Measurements from ENCODE around the gene ZBTB24. TPM values are rescaled to one million over a fixed set of nuclear protein-coding genes. Genes with fewer than 3 reads are reported as not detected.
A peak's percentile ranks its signal among the peaks of the same experiment; 100 is the strongest.

ZBTB24 gene
- total RNA-seq, 1 experiment from 2014 or later, result 12.7 TPM

DNA sequence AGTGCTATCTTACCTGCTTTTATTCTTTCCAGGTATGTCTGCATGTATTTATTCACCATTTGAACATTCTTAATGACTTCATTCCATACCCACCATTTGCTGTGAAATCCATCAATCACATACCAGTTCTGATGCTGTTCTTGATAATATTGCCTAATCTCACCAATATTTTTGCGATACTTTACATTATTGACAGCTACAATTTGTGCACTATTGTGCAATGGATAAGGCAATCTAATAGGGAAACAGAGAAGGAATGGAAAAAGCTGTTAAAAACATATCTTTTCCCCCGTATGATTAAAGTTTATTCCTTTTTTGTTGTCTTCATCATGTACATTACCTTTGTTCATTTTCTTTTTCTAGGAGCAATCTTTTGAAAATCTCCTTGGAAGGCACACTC, 23.3 kb upstream of the ZBTB24 start:
- in situ Hi-C loops (cut with HindIII; ENCODE audit: low sequenced_read_pairs), result no loop called here
- DNase-seq (ENCODE audit: low spot score), result no peak

DNA sequence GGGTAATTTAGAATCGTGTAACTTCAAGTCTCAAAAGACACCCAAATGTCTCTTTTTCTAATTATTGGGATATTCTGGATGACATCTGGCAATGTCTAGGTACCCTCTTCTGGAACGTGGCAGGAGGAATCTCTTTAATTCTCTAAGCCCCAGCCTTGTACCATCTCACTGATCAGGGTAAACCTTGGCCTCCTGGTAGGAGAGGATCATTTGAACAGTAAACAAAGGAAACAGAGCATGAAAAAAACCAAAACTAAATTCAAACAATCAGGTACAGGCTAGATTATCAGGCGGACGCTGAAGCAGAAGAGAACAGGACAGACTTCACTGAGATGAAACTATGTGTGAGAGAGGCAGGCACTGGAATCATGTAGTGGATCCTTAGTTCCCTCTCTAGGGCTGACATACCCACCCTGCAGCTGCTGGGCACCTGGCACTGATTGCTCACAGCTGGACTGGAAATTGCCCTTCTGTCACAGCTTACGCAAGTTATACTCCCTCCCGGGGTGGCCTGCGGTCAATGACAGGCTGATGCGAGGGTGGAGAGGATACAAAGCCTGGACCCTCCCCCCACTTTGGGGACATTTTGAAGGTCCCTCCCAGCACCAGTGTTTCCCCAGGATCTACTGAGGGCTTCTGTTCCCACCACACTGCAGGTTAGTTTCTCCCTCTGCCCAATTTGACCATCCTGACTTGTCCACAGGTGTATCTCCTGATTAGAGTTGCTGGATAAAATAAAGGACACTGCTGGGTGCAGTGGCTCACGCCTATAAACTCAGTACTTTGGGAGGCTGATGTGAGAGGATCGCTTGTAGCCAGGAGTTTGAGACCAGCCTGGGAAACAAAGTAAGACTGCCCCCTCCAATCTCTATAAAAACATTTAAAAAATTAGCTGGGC, 20.6 kb upstream of the ZBTB24 start:
- in situ Hi-C loops (cut with HindIII; ENCODE audit: low sequenced_read_pairs), result no loop called here
- no peak for DNase-seq (ENCODE audit: low spot score)

DNA sequence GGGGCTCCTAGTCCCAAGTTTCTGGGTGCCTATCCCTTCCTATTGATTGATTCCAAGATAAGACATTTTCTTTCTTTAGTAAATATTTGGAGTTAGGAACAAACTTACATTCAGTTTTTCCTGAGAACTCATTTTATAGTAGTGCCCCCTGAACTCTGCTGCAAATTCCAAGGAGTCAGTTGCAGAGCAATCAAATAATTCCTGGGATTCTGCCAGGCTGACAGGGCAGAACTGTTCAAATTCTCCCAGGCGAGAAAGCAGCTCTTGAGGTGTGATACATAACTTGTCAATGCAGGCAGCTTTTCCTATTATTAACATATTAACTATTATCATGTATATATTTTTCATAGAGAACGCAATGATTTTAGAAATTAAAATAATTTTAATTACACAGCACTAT, 15.9 kb upstream of the ZBTB24 start:
- in situ Hi-C loops (cut with HindIII; ENCODE audit: low sequenced_read_pairs), result no loop called here
- no peak for DNase-seq (ENCODE audit: low spot score)

DNA sequence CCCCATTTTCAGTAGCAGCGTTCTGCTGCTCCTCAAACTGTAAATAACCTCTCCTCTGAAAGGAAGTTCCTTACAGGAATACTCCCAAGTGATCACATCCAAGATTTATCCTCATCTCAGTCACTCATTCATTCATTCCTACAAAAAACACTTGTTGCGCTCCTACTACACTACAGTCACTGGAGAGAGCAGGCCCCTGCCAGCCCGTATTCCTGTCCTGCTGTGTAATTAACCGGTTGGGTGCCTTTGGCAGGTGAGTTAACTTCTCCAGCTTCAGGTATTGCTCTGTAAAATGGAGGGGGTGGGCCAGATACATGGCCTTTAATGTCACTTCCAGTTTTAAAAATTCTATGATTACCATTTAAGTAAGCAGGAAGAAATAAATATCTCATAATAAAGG, 15.0 kb upstream of the ZBTB24 start:
- DNase-seq (ENCODE audit: low spot score), result no peak
- in situ Hi-C loops (cut with HindIII; ENCODE audit: low sequenced_read_pairs), result no loop called here

DNA sequence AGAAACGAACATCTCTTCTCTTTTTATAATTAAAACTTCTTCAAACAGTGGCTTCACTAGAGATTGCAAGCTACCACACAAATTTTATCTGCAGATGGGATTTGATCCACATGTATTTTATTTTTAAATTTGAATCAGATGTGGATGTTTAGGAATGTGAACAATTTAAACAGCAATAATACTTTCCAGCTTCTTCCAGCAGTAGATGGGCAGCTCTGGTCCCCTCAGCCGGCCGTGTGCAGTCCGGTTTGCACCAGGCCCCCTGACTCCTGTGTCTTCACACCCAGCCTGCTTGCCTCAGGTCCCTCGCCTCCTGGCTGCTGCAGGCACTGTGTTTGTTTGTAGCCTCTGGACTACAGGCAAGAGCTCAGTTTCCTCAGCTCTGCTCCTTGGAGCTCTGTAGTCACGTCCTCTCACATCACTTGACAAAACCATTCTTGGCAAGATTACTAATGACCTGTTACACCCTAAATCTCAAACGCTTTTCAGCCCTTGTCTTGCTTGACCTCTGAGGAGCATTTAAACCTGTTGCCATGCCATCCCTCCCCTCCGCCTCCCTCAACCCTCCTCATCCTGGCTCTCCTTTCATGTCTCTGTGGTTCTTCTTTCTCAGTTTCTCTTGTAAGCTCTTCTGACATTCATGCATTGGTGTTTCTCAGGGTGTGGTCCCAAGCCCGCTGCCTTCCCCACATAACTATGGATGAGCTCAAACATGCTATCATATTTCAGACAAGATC, 13.2 kb upstream of the ZBTB24 start:
- no peak for DNase-seq (ENCODE audit: low spot score)
- in situ Hi-C loops (cut with HindIII; ENCODE audit: low sequenced_read_pairs), result no loop called here

DNA sequence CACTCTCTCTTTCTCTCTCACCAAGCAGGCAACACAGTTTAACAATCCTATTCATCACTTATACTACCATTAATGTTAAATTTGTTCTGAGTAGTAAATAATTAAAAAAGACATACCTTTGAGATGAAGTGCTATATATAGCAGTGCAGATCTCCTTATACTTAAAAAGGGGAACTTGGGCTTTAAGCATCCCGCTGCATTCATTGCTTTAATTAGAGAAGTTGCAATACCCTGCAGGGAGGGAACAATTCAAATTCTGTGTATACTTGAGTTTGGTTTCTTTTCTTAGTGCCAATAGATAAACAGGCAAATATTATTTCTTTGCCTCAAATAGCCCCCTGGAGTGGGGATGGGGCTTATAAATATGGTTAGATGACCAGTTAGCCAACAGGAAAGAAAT, 10.8 kb upstream of the ZBTB24 start:
- no peak for DNase-seq (ENCODE audit: low spot score)
- in situ Hi-C loops (cut with HindIII; ENCODE audit: low sequenced_read_pairs), result no loop called here

DNA sequence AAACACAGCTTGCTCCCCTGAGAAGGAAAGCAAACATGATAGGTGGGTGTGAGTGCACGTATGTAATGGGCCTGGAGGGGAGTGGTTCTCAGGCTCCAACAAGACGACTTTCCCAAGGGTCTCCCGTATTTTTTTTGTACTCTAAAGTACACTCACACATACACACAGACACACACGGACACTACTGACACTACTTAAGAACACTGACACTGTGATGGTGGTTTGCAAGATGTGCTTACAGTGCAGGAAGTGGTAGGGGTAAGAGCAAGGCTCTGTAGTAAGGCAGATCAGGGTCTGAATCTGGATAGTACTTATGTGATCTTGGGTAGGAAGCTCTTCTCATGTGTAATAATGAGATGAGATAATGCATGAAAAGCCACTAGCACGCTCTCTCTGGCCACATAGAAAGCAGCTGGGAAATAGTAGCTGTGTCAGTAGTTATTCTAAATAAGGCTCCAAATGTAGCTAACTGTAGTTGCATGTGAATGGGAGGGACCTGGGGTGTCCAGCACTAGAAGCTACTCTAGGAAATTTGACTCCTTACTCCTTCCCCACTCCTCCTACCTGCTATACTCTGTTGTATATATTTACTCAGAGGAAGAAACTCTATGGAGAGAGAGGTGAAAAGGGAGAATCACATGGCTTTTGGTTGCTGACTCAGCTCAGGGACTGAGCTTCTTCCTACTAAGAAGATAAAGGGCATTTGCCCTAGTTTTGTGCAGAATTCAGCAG, 8.4 kb upstream of the ZBTB24 start:
- no peak for DNase-seq (ENCODE audit: low spot score)
- in situ Hi-C loops (cut with HindIII; ENCODE audit: low sequenced_read_pairs), result no loop called here

DNA sequence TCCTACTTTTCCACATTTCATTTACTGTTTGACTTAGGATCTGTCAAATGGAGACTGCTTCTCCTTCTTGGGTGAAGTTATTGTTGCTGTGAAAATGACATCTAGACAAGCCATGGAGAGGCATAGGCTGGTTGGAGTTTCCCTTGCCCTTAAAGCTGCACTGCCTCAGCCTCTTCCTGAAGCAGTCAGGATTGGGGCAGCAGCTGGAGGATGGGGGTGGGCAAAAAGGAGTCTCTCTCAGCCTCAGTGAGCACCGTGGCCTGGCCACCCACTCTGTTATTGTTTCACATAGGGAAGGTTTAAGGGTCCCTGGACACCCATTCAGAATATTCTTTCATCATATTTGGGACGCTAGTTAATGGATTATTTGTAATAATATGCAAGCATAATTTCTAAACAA, 7.7 kb upstream of the ZBTB24 start:
- DNase-seq (ENCODE audit: low spot score), result no peak

DNA sequence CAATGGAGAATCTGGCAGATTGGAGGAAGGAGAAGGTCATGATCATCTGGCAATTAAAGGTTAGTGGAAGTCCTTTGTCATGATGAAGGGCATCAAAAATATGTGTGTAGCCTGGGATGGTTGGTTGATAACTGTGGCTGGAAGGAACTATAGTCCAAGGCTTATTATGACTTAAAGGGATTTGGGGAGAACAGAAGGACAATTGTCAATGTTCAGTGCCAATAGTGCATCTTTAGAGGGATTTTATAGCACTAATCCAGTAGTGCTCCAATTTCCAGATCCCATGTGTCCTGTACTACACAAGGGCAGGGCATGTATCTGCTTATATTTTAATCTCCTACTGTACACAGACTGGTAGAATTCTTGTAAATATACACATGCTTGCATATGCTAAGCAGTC, 5.0 kb upstream of the ZBTB24 start:
- in situ Hi-C loops (cut with HindIII; ENCODE audit: low sequenced_read_pairs), result no loop called here
- no peak for DNase-seq (ENCODE audit: low spot score)

More for the DNA sequence above, 7.7 kb upstream of the ZBTB24 start:
- in situ Hi-C loops (cut with HindIII; ENCODE audit: low sequenced_read_pairs), result no loop called here

DNA sequence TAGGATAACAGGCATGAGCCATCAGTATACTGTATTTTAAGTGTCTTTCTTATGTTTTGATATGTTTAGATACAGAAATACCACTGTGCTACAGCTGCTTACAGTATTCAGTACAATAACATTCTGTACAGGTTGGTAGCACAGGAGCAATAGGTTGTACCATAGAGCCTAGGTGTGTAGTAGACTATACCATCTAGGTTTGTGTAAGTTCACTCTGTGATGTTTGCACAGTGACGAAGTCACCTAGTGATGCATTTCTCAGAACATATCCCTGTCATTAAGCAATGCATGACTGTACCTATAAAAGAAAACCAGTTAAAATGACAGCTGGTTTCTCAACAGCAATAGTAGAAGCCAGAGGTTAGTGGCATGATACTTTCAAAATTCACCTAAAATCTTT, 3.0 kb upstream of the ZBTB24 start:
- in situ Hi-C loops (cut with HindIII; ENCODE audit: low sequenced_read_pairs), result no loop called here
- DNase-seq (ENCODE audit: low spot score), result no peak

DNA sequence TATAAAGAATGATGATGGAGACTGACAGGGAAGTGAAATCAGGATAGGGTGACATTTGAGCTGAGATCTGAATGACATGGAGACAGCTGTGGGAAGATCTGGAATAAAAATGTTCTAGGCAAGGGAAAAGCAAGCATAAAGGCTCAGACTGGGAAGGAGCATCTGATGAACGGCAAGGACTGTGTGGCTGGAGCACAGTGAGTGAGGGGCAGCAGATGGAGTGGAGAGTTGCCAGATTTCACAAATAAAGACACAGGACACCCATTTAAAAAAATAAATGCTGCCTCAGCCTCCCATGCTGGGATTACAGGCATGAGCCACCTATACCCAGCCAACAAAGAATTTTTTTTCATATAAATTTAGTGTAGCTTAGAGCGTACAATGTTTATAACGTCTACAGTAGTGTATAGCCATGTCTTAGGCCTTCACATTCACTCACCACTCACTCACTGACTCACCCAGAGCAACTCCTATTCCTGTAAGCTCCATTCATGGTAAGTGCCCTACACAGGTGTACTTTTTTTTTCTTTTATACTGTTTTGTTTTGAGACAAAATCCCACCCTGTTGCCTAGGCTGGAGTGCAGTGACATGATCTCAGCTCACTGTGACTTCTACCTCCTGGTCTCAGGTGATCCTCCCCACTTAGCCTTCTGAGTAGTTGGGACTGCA, 2.4 kb upstream of the ZBTB24 start:
- no peak for DNase-seq (ENCODE audit: low spot score)
- in situ Hi-C loops (cut with HindIII; ENCODE audit: low sequenced_read_pairs), result no loop called here

DNA sequence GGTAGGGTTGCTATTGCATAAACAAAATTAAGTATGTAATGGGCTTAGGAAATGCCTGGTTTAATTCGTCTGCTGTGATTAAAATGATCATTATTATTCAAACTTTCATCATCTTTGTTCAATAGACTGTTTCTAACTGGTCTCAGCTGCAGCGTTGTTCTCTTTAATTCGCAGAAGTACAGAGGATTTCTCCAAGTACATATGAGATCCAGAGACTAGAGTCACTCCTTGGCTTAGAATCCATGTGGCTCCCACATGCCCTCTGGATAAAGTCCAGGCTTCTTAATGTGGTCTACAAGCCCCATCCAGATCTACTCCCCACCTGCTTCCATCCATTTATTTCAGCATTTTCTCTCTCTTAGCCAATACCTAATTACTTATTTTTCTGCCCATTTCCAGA, 1.1 kb upstream of the ZBTB24 start:
- peak; percentile 29 for DNase-seq (ENCODE audit: low spot score)
- in situ Hi-C loops (cut with HindIII; ENCODE audit: low sequenced_read_pairs), result no loop called here

DNA sequence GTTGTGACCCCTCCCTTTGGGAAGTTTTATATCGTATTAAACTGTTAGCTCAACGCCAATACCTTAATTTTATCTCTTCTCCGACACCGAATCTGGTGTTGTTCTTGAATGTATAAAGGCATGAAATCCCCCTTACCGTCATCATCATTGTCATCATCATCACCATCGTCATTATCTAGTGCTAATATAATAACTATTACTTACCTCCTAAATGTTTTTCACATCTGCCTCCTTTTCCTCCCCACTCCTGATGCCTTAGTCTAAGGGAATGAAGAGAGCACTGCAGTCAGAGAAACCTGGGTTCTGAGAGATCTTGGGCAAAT, 677 bp upstream of the ZBTB24 start:
- in situ Hi-C loops (cut with HindIII; ENCODE audit: low sequenced_read_pairs), result no loop called here
- peak; percentile 34 for DNase-seq (ENCODE audit: low spot score)

DNA sequence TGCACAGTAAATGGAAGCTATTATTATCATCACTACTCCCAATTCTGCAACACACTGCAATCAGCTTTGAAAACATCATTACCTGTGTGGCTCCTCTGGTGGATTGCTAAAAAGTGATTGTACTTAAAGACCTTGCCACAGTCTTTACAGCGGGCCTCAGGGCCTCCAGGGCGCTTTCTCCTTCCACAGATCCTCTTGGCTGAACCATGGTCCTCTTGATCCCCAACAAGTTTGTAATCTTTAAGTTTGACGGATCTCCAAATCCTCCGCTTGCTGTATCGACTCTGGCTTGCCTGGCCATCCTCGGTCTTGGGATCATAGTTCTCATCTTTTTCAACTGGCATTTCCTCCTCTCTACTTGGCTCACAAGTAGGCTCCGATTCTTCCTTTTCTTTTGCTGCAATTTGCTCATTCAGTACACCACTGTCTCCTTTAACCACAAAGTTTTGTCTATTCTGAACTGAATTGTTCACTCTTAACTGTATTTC, 2.0 kb downstream of the ZBTB24 start:
- in situ Hi-C loops (cut with HindIII; ENCODE audit: low sequenced_read_pairs), result no loop called here
- no peak for DNase-seq (ENCODE audit: low spot score)

DNA sequence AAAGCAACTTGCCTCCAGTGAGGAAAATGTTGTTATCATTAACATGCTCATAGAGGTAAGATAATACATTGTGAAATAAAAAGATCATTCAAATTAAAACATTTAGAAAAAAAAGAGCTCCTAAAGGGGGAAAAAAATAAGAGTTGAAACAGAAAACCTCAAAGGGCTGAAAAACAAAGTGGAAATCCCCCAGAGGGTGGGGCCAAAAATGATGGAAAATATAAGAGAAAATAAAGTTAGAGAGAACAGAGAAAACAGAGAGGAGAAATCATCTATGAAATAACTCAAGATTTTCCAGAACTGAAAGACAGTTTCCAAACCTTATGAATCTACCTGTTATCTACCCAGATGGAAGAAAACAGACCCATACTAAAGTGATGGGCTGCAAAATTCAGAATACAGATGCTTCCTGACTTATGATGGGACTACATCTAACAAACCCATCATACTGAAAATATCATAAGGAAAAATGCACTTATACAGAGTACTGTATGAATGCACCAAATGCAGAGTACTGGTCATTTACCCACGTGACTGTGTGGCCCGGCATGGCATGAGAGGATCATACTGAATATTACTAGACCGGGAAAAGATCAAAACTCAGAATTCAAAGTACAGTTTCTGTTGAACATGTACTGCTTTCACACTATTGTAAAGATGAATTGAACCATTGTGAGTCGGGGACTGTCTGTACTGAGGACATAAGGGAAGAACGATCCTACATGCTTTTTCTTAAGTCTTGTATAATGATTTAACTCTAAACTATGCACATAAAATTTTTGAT, 4.0 kb downstream of the ZBTB24 start:
- no peak for DNase-seq (ENCODE audit: low spot score)
- in situ Hi-C loops (cut with HindIII; ENCODE audit: low sequenced_read_pairs), result no loop called here

DNA sequence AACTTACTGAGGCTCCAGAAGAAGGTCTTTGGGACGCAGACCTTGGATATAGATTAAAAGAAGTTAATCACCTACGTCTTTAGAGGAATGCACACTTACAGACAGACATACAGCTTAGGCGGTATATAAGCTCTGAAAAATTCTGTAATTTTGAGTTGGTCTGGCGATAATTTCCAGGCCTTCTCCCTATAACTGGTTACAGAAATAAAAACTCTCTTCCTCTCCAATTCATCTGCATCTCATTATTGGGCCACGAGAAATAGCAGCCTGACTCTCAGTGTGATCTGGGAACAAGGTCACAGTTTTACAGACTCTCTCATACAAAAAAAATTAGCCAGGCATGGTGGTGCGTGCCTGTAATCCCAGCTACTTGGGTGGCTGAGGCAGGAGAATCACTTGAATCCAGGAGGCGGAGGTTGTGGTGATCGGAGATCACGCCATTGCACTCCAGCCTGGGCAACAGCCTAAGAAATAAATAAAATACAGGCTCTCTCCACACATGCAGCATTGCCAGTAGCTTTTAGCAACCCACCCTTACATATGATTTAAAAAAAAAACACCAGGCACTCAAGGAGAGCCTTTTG, 4.7 kb downstream of the ZBTB24 start:
- in situ Hi-C loops (cut with HindIII; ENCODE audit: low sequenced_read_pairs), result no loop called here
- DNase-seq (ENCODE audit: low spot score), result no peak

DNA sequence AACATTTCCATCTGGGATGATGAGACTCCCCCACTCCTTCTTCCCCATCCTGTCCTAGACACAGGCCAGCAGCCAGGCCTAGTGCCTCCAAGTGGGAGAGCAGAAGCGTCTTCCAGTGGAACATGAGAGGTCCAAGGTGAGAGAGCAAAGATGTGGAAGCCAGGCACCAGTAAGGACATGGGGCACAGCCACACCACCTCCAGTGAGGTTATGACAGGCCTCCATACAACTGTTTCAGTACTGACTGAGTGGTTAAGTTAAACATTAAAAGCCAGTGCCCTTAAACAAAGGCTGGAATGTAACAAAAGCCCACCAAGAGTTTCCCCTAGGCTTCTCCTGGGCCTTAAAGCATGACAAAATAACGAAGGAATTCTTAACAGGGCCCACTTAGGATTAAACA, 5.3 kb downstream of the ZBTB24 start:
- no peak for DNase-seq (ENCODE audit: low spot score)
- in situ Hi-C loops (cut with HindIII; ENCODE audit: low sequenced_read_pairs), result no loop called here

DNA sequence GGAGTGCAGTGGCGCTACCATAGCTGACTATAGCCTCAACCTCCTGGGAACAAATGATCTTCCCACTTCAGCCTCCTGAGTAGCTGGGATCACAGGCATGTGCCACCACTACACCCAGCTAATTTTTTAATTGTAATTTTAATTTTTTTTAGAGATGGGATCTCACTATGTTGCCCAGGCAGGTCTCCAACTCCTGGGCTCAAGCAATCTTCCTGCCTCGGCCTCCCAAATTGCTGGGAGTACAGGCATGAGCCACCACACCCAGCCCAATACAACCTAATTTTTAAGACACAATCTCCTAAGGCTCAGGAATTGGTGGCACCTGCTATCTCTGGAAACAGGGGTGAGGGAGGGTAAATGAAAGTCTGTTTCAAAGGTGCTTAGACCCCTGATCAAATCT, 5.8 kb downstream of the ZBTB24 start:
- in situ Hi-C loops (cut with HindIII; ENCODE audit: low sequenced_read_pairs), result no loop called here

More for the DNA sequence above, 5.8 kb downstream of the ZBTB24 start:
- DNase-seq (ENCODE audit: low spot score), result no peak
